ENCODE measurements around the gene DAPK2.
"Not testable (repeated sequence)": the region's sequence is repeated elsewhere in the genome, so short reads cannot be mapped to it uniquely, and the experiment has no call there.

DAPK2 gene

DNA sequence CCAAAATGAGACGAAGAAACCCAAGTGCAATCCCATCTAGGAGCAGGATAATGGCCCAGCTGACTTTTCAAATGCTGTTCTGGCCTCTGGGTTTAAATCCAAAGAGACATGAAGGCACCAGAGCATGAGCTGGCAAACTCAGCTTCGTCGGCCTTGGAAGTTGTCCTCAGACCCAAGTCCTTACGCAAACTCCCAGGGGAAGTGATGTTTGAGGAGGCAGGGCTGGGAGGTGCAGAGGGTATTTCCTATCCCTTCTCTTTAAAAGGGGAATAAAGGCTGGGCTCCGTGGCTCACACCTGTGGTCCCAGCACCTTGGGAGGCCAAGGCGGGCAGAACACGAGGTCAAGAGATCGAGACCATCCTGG is 143.6 kb downstream of the DAPK2 start:
- TF ChIP-seq, protein P1, sequence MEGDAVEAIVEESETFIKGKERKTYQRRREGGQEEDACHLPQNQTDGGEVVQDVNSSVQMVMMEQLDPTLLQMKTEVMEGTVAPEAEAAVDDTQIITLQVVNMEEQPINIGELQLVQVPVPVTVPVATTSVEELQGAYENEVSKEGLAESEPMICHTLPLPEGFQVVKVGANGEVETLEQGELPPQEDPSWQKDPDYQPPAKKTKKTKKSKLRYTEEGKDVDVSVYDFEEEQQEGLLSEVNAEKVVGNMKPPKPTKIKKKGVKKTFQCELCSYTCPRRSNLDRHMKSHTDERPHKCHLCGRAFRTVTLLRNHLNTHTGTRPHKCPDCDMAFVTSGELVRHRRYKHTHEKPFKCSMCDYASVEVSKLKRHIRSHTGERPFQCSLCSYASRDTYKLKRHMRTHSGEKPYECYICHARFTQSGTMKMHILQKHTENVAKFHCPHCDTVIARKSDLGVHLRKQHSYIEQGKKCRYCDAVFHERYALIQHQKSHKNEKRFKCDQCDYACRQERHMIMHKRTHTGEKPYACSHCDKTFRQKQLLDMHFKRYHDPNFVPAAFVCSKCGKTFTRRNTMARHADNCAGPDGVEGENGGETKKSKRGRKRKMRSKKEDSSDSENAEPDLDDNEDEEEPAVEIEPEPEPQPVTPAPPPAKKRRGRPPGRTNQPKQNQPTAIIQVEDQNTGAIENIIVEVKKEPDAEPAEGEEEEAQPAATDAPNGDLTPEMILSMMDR (IDR thresholded peaks at IDR 0.05): no peak
- Histone ChIP-seq H3K27ac (no peak overlapping the region), H3K4me3 (no peak overlapping the region)
- DNase-seq (ENCODE audit: low spot score): no peak

DNA sequence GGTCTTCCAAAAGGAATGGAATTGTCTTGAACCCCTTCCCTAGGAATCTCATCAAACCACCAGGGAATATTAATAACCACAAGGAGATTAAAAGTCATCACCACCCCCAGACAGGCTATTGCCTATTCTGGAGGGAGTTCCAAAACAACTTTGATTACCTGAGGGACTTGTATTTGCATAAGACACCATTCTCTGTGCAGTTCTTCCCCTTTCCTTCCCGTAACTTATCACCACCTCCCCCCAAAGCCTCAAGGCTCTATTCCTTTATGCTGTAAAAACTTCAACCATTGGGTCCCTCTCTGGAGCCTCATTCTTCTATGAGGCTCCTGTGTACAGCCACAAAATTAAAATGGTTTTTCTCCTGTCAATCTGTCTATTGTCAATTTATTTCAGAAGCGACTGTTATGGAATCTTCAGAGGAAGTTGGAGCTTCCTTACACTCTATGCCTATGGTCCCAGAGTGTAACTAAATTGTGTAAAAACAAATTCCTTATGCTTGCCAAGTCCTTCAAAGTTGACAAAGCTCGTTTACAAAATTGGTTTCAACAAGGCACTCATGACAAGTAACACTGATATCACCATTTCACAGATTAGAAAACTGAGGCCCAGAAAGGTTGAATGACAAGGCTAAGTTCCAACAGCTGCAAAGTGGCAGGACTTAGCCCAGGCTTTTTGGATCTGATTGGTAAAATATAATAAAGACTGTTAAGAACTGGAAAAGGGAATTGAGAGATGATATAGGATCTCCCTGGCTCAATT is 144.2 kb downstream of the DAPK2 start:
- no peak overlapping the region for H3K4me3 ChIP-seq
- TF ChIP-seq, protein P1 (IDR thresholded peaks at IDR 0.05): no peak
- H3K27ac ChIP-seq: no peak overlapping the region
- DNase-seq (ENCODE audit: low spot score): no peak

DNA sequence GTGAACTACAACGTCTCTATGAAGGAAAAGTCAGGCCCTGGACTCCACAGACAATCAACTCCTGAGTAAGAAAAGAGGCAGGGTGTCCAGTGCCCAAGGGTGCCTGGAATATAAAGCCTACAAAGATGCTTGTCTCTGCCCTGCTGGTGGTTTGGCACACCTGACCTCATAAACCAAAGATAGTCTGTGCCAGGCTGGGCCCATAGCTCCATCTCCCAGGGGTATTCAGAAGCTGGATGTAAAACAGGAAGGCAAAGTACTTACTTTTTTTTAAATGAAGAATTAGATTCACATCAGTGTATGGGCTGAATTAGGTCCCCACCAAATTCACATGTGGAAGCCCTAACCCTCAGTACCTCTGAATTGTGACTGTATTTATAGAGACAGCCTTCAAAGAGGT is 146.0 kb downstream of the DAPK2 start:
- no peak for DNase-seq (ENCODE audit: low spot score)
- no peak overlapping the region for H3K4me3 ChIP-seq
- no peak overlapping the region for H3K27ac ChIP-seq
- TF ChIP-seq, protein P1 (IDR thresholded peaks at IDR 0.05): no peak

DNA sequence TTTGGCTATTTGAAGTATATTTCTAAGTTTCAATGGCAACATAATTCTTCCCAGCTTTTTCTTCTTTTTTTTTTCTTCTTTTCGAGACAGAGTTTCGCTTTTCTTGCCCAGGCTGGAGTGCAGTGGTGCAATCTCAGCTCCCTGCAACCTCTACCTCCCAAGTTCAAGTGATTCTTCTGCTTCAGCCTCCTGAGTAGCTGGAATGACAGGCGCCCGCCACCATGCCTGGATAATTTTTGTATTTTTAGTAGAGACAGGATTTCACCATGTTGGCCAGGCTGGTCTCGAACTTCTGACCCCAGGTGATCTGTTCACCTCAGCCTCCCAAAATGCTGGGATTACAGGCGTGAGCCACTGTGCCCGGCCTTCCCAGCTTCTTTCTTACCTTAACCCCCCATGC is 146.7 kb downstream of the DAPK2 start:
- H3K27ac ChIP-seq; DNase-seq (ENCODE audit: low spot score); H3K4me3 ChIP-seq: not testable (repeated sequence)

DNA sequence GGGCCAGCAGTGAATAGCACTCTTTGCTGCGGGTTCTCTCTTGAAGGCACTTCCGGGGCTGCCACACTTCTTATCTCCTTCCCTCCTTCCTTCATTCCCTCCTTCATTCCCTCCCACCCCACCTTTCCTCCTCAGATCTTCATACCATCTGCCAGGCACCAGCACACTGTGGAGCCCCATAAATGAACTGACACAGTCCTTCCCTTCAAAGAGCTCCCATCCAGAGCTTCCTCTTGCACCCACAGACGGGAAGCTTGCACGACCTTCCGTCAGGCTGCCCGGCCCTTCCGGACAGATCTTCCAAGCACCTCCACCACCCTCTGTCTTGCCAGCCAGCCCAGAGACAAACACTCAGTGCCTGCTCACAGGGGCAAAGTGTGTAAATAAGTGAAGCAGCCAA is 147.1 kb downstream of the DAPK2 start:
- DNase-seq (ENCODE audit: low spot score): no peak
- TF ChIP-seq, protein P1 (IDR thresholded peaks at IDR 0.05): no peak
- no peak overlapping the region for H3K27ac ChIP-seq
- H3K4me3 ChIP-seq: no peak overlapping the region

DNA sequence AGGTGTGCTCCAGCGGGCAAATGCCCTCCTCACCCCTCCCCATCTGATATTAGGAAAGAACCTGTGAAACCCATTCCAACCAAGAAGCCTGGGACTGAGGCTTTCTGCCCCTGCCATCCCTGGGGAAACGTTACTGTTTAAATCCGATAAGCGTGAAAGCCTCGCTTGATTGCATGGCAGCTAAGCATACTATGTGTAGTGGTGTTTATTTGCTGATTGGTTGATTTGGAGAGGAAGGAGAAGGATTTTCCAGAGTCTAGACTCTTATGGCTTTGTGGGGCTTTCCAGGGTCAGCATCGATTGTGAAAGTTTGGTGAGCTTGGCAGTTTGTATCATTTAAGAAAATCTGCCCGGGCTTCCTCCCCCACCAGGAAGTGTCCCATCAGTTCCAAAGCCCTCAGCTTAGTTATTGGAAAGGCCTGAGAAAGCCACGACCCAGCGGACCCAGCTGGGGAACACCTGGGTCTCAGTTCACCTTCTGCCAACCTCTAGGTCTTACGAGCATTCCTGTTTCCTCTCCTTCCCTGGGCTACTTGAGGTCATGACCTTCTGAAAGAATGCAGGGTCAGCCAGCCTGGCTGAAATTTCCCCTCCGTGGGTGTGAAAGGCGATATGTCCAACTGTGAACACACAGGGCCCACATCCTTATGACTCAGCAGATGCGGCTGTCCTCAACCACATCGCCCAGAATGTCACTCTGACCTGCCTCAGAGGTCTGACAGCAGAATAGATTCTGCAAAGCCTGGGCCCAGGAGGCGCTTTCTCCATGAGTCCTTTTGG is 149.8 kb downstream of the DAPK2 start:
- DNase-seq (ENCODE audit: low spot score): no peak
- H3K27ac ChIP-seq: peak overlapping the region in 1 of 2 donors; percentile 13

DNA sequence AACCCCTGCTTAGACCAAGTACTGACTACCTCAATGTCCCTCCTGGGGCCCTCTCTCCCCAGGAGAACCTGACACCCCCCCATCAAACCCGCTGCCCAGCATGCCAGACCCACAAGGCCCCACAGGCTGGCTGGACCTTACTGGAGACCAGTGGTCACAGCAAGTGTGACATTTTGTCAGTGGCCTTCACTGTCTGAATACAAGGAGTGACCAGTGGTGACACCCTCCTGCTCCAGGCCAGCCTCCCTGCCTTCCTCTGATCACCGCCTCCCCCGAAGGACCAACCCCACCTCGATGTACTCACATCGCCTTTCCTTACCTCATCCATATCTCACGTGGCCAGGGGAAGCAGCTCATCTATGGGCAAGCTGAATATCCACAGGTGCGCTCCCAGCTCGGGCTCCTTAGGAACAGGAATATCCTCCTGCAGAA is 150.5 kb downstream of the DAPK2 start:
- H3K27ac ChIP-seq: no peak overlapping the region
- no peak for DNase-seq (ENCODE audit: low spot score)
- H3K4me3 ChIP-seq: no peak overlapping the region
- TF ChIP-seq, protein P1 (IDR thresholded peaks at IDR 0.05): no peak

More for the DNA sequence above, 149.8 kb downstream of the DAPK2 start:
- TF ChIP-seq, protein P1 (IDR thresholded peaks at IDR 0.05): no peak
- H3K4me3 ChIP-seq: no peak overlapping the region

All from coronary artery (tissue), 2 donors.